Right renal pelvis (tissue), 4 donors: Measurements from ENCODE around the gene THADA. TPM values are rescaled to one million over a fixed set of nuclear protein-coding genes. Genes with fewer than 3 reads are reported as not detected.
"Not testable (repeated sequence)": the region's sequence is repeated elsewhere in the genome, so short reads cannot be mapped to it uniquely, and the experiment has no call there.

Source experiments
- DNase-seq, 4 donors: peaks; one replicate each; pipeline ENCODE4 v3.0.0-alpha.2; 2013; ENCODE audit warnings: low read depth in 4 of 4, low spot score in 3 of 4, missing footprints in 1 of 4
- polyA plus RNA-seq, 4 donors: library from polyadenylated mRNA; unstranded; fragments of 120-200 nt; gene quantifications; one replicate each; pipeline ENCODE4 v1.2.1, GENCODE V29; 2013; ENCODE audit not compliant: insufficient read length in 4 of 4

Gene THADA
- polyA plus RNA-seq, 4 donors, result 33.8 to 39.7 (median 36.0) TPM

DNA sequence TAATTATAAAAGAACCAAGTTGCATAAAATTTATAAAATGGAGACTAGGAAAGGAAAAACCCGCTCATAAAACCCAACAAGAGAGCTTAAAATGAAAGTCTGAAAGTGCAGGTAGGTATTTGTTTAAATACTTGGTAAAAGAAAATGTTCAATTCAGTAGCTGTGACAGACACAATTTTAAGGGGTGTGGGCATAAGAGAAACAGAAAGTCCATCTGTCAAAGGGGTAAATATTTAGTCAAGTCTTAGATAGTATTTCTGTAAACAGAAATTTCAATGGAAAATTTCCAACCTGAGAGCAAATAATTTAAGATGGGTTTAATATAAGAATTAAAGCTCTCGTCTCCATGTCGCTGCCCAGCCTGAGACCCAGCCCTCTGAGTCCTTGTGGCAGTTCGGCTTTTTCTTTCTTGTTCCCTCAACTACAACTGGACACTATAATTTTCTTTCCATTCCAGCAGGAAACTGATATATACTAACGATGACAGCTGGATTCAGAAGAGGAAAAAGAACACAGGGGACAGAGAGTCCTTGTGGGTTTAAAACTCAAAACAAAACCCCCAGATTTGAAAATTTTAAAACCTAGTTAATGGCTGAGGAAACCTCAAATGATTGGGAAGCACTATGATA is 281.4 kb downstream of the THADA start:
- no peak for DNase-seq

DNA sequence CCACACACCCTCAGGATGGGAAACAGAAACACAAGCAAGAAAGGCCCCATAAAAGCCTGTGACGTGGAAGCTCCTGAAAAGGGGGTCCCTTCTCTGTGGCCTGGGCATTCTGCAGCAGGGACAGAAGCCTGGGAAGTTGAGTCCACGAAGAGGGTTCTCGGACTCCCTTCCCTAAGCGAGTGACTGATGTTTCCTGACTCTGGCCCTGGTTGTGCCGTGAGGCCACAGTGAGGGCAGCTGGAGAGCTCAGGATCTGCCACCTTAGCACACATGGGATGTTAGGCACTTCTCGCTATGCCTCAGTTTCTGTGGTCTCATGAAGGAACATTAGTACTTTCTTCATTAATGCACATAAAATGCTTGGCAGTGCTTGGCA is 282.2 kb downstream of the THADA start:
- no peak for DNase-seq

DNA sequence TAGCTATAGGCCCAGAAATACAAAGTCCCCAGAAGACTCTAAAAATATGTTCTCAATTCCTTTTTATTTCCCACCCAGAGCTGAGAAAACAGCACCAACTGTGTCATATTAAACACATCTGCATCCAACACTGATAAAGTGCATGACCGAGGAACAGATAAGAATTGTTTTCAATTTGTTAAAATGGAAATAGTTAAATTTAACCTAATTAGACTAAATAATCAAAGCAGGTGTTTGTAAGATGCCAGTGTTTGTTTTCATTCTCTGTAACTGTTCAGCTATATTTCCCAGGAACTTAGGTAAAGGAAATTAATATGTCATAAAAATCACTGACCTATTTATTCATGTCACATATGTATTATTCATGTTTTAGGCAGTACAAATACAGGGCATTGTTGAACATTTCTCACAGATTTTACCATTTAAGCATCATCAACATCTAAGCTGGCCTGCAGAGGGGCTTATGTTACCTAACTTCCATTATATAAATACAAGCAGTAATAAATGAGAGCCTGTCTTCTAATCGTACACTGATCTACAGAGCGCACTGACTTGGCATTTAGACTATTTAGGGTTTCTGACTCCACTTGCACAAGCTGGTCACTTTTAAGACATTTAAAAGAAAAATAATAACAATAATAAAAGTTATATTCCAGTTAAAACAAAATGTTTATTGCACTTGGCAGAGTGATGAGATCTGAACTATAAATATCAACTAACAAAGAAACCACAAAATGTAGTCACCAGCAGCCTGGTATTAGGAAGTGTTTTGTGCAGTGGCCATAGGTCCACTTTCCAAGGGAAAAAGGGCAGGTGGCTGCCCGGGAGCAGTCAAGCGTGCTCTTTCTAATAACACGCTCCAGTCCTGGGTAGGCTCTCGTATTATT is 282.8 kb downstream of the THADA start:
- DNase-seq, result no peak

DNA sequence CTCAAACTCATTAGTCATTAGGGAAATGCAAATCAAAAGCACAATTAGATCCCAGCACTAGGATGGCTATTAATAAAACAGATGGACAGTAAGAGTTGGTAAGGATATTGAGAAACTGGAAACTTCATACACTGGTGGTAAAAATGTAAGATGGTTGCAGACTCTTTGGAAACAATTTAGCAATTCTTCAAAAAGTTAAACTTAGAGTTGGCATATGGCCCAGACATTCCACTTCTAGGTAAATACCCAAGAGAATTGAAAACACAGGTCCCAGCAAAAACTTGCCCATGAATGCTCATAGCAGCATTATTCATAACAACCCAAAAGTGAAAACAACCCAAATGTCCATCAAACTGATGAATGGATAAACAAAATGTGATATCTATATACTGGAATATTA is 284.6 kb downstream of the THADA start:
- DNase-seq, result no peak

DNA sequence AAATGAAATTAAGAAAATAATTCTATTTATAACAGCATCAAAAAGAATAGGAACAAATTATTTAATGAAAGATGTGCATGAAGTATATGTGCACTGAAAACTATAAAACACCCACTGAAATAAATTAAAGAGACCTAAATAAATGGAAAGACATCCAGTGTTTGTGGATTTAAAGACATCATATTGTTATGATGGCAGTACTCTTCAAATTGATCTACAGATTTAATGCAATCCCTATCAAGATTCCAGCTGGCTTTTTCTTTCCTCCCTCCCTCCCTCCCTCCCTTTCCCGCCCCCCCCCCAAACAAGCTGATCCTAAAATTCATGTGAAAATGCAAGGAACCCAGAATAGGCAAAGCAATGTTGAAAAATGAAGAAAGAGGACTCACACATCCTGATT is 285.9 kb downstream of the THADA start:
- DNase-seq, result no peak

DNA sequence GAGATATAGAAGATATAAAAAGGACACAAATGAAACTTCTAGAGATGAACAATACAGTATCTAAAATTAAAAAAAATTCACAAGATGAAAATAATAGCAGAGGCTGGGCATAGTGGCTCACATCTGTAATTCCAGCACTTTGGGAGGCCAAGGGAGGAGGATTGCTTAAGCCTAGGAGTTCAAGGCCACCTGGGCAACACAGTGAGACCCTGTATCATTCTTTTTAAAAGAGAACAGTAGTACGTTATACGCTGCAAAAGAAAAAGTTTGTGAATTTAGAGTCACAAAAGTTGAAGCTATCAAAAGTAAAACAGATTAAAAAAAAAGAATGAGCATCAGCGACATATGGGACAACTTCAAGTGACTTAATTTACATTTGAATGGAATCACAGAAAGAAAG is 287.9 kb downstream of the THADA start:
- no peak for DNase-seq

DNA sequence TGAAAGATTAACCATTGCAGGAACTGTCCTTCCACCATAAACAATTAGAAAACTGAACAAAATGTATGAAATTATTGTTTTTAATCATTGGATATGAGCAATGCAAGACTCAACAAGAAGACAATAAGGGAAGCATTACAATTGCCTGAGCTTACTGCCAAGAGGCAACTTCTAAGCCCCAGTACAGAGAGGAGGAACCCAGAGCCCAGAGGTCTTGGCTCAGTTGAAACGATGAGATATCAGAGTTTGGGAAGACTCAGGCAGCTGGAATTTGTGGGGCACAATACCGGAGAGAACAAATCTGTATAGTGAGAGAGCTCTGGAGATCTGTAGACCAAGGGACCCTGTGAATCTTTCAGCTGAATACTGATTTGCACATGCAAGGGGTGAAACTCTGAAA is 288.8 kb downstream of the THADA start:
- DNase-seq, result no peak

DNA sequence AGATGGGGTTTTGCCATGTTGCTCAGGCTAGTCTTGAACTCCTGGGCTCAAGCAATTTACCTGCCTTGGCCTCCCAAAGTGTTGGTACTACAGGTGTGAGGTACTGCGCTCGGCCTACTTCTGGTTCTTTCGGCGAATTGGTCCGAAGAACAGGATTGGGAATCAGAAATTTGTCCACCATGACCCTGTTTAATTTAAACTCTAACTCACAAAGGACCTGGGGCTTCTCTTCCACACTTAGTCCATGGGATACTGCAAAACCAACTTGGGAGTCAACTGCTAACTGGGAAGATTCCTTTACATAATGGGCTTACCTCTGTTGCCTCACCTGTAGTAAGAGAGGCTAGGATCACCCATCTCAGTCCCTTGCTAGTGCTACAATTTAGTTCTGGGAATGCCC is 289.6 kb downstream of the THADA start:
- no peak for DNase-seq

DNA sequence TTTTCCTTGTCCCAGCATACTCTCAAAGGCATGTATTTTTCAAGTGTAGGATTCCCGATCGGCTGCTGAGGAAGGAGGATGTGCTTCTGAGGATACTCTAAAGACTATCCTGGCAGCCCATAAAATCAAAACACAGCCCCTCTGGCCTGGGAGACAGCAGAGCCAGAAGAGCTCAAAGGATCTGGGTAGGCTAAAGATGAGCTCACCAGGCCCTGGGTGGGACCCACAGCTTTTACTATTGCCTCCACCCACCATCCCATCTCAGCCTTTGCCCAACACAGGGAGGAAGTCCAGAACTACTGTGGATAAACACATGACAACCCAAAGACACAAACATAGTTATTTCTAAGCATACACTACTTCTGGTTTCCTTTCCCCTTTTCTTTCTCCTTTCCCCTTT is 290.3 kb downstream of the THADA start:
- DNase-seq, result no peak

DNA sequence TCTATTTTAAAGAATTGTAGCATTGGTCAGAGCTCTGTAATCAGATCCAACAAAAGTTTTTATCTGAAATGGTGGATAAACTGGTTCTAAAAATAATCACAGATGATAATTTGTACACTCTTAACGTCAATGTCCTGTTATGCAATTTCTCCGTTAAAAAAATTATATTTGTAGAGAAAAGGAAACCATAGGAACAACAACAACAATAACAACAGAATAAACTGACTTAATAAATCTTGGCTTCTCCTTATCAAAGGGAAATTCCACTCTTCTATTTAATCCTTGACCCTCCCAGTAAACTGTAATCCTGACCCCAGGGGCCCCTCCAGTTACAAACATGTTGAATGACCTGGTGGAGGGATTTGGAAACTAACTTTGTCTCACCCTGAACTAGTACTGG is 290.8 kb downstream of the THADA start:
- DNase-seq, result no peak

DNA sequence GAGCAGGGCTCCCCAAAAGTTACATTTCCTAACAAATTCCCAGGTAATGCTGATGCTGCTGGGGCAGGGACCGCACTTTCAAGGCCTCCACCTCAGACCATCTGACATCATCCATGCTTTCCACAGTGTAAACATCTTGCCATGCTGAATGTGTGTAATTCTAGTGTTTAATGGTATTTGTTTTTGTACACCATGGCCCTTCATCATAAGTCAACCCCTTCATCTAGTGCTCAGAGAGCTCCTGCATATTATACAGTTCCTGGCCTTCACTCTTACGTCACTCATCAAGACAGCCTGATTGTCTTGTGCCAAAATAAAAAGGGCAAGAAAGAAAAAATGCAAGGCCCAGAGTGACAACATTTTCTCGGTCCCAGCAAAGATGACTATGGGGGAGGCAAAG is 291.9 kb downstream of the THADA start:
- DNase-seq, result no peak

DNA sequence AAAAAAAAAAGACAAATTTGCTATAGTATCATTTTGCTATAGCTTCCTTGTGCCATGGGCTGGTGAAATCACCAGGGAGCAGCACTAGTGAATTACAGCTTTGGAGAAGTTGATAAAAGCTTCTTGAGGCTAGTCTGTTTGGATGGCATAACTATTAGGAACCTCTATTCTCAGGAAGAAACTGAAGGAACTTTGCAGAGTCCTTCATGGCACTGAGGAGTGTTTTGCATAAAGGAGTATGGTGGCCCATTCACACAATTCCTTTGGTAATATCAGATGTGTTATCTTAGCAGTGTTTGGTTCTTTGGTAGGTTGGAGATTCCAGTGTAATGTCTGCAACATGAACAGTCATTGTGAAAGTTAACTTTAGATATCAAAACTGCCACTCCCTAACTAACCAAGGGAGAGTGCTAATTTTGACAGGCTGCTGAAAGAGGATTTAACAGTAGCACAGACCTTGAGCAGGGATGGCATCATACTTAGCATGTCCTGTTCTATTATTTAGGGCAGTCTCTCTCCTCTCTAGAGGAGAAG is 292.8 kb downstream of the THADA start:
- no peak for DNase-seq

DNA sequence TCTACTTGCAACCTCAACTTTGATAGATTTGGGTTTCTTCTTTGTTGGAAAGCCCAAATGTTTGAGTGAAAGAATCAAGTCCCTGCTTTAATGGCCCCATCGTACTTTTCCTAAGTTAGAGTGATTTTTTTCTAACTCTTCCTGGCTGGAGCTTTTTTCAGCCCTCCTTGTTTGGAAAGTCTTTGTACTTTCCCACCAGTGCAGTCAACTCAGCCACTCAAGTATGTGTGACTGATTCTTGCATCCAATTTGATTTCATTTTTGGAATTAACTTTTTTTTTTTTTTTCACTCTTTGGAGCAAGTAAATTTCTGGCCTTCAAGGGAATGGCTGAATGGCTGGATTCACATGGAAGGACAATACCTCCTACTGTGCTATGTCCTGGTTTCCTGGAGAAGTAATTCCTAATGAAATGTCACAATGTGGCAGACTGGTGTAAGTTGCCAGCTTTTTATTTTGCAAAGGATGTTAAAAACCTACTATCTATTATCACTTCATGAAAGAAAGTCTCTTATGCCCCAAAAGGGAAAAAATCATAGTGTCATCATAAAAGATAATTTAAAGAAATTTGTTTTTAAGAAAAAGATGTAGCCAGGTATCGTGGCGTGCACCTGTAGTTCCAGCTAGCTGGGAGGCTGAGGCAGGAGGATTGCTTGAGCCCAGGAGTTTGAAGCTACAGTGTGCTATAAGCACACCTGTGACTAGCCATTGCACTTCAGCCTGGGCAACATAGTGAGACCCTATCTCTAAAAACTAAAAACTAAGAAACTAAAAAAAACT is 293.5 kb downstream of the THADA start:
- DNase-seq, result no peak

DNA sequence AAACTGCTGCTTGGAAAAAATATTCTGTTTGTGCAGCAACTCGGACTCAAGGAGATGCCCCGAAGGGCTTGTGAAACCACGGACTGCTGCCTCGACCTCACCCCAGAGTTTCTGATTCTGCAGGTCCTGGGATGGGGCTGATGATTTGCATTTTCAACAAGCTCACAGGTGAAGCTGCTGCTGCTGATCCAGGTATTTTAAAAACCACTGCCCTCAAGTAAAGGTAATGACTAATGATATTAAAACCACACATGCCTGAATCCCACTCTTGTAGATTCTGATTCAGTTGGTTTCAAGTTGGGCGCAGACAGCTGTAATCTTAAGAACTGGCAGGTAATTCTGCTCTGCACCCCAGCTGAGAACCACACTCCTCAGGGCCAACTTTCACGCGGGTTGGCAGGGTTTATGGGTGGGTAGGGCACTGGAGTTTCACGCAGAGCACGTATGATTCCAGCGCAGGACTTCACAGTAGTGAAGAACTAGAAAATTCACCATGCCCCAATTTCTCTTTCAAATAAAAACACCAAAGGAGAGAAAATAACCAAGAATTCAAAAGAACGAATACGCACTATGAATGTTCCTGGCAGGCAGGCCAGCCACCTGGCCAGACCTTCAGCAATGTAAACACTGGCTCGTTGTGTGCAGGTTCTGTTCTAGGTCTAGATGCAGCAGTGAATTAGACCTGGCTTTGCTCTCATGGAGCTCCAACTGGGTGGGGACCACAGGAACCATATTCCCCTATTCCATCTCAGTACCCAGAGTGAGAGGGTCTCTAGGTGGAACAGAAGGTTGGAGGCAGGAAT is 294.9 kb downstream of the THADA start:
- DNase-seq, result no peak

DNA sequence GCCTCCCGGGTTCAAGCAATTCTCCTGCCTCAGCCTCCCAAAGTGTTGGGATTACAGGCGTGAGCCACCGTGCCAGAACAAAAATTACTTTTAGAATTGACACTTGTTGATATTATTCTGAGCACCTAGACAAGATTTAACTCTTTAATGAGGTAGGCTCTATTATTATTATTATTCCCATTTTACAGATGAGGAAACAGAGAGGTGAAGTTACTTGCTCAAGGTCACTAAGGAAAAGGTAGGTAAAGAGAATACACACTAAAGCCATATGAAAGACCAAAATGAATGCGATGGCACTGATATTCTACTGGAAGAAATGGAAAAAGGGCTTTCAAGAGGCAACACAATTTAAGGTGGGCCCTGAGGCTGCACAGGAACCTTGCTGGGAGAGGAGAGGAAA is 295.6 kb downstream of the THADA start:
- no peak for DNase-seq

DNA sequence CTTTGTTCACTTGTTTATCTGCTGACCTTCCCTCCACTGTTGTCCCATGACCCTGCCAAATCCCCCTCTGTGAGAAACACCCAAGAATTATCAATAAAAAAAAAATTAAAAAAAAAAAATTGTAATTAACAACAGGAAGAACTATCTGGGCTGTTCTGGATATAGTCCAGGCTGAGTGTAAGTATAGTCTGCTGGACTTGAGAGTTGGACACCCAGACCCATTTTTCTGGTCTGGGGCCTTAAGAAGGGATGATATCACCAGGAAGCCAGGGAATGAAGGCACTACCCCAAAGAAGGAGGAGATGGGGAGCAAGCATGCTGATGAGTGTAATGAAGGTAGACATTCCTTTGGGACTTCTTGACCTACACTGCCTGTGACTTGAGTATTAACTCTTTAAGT is 297.3 kb downstream of the THADA start:
- no peak for DNase-seq

DNA sequence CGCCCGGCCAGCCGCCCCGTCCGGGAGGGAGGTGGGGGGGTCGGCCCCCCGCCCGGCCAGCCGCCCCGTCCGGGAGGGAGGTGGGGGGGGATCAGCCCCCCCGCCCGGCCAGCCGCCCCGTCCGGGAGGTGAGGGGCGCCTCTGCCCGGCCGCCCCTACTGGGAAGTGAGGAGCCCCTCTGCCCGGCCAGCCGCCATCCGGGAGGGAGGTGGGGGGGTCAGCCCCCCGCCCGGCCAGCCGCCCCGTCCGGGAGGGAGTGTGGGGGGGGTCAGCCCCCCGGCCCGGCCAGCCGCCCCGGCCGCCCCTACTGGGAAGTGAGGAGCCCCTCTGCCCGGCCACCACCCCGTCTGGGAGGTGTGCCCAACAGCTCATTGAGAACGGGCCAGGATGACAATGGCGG is 298.1 kb downstream of the THADA start:
- DNase-seq, result not testable (repeated sequence)

DNA sequence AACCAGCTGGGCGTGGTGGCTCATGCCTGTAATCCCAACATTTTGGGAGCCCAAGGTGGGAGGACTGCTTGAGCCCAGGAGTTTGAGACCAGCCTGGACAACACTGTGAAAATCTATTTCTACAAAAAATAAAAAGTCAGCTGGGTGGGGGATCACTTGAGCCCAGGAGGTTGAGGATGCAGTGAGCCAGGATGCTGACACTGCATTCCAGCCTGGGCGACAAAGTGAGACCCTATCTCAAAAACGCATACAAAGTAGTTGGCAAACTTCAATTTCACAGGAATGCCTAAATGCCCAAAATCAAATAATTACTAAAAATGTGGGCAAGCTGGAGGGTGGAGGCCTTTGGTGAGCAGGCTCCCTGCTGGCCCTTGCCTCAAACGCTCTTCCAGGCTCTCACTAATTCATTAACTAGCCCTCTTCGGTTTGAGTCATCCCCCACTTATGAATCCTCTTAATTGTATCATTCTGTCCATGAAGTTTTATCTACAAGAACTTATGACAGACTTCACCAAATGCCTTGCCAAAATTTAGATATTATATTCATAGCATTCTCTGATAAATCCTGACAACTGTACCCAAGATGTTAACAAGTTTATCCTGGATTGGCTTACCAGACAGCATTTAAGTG is 300.8 kb downstream of the THADA start:
- no peak for DNase-seq

DNA sequence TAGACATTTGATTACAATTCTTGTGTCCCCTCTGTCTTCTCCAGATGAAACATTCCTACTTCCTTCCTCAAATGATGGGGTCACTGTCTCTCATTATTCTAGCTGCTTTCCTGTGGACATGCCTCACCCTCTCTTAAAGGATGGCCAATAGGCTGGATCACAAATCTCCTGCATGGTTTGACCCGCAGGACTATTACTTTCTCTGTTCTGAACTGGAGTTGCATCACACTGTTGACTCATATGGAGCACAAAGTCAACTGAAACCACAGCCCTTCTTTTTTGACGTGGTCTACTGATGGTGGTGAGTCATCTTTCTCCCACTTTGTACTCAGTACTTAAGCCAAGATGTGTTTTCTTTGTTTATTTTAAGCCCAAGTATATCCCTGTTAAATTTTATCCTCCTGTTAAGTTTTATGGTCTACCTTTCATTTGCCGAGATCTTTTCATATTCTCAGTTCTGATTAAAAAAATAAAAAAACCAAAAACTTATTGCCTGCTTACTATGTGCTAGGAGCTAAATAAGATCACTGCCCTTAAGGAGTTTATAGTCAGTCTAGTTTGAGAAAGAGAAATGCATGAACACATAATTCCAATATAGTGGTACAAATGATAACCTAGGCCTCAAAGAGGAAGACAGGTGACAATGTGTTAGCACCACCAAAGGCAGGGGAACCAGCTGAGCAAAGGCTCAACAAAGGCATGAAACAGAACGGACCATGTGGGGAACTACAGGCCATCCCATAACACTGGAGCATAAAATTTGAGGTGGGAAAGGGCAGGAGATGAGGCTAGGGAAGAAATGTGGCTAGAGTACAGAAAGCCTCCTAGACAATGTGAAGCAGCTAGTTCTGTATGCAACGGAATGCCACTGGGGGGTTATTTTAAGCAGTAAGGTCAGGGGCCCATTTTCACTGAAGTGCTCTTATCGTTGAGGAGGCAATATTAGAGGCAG is 301.8 kb downstream of the THADA start:
- no peak for DNase-seq
